Nephron progenitor cell (in vitro differentiated cells): ENCODE results near the gene WFIKKN1.

ENCODE experiments used
- DNase-seq: peaks from one replicate; pipeline ENCODE4 v3.0.0; 2021
- H3K27ac Mint-ChIP-seq: 2 replicates; pipeline ENCODE4 v1.8.0; 2021; ENCODE audit warnings: mild to moderate bottlenecking, moderate library complexity, mixed read lengths
- H3K27me3 Mint-ChIP-seq: 2 replicates; pipeline ENCODE4 v1.8.0; 2021; ENCODE audit warnings: mild to moderate bottlenecking, low read depth, mixed read lengths; ENCODE audit not compliant: poor library complexity
- H3K36me3 Mint-ChIP-seq: 2 replicates; pipeline ENCODE4 v1.8.0; 2021; ENCODE audit warnings: low read depth, mixed read lengths
- H3K4me1 Mint-ChIP-seq: 2 replicates; pipeline ENCODE4 v1.8.0; 2021; ENCODE audit warnings: mixed read lengths
- H3K4me3 Mint-ChIP-seq: 2 replicates; pipeline ENCODE4 v1.8.0; 2021; ENCODE audit warnings: mild to moderate bottlenecking, moderate library complexity, mixed read lengths
- H3K9me3 Mint-ChIP-seq: 2 replicates; pipeline ENCODE4 v1.8.0; 2021; ENCODE audit warnings: mild to moderate bottlenecking, moderate library complexity, mixed read lengths
- TF ChIP-seq, protein P1 (sequence below): fragments of 200-600 bp; sonication (generic); IDR thresholded peaks from 2 replicates; pipeline ENCODE4 v1.5.0; 2021; ENCODE audit warnings: antibody characterized with exemption

The WFIKKN1 gene

DNA sequence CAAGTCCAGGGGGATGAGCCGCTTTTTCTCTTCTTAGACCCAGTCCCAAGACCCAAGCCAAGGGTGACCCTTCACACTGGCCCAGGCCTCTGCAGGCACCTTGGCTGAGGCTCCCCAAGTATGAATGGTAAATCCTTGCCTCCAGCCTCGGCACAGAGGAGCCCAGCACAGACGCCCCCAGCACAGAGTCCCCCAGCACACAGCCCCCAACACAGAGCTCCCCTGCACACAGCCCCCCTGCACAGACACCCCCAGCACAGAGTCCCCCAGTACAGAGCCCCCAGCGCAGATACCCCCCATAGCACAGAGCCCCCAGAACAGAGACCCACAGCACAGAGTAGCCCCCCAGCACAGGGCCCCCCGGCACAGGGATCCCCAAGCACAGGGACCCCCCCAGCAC lies 9.8 kb downstream of the WFIKKN1 start:
- TF ChIP-seq, protein P1, sequence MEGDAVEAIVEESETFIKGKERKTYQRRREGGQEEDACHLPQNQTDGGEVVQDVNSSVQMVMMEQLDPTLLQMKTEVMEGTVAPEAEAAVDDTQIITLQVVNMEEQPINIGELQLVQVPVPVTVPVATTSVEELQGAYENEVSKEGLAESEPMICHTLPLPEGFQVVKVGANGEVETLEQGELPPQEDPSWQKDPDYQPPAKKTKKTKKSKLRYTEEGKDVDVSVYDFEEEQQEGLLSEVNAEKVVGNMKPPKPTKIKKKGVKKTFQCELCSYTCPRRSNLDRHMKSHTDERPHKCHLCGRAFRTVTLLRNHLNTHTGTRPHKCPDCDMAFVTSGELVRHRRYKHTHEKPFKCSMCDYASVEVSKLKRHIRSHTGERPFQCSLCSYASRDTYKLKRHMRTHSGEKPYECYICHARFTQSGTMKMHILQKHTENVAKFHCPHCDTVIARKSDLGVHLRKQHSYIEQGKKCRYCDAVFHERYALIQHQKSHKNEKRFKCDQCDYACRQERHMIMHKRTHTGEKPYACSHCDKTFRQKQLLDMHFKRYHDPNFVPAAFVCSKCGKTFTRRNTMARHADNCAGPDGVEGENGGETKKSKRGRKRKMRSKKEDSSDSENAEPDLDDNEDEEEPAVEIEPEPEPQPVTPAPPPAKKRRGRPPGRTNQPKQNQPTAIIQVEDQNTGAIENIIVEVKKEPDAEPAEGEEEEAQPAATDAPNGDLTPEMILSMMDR, result no peak
- H3K9me3 Mint-ChIP-seq, result no peaks in the 10 kb centered on the region
- no peak overlapping the region for H3K27ac Mint-ChIP-seq
- peak overlapping the region; percentile 78 for H3K4me3 Mint-ChIP-seq
- peaks cover 24% of the 10 kb centered on the region for H3K27me3 Mint-ChIP-seq
- no peak for DNase-seq
- peaks cover 6% of the 10 kb centered on the region for H3K36me3 Mint-ChIP-seq
- H3K4me1 Mint-ChIP-seq, result peaks cover 52% of the 10 kb centered on the region

DNA sequence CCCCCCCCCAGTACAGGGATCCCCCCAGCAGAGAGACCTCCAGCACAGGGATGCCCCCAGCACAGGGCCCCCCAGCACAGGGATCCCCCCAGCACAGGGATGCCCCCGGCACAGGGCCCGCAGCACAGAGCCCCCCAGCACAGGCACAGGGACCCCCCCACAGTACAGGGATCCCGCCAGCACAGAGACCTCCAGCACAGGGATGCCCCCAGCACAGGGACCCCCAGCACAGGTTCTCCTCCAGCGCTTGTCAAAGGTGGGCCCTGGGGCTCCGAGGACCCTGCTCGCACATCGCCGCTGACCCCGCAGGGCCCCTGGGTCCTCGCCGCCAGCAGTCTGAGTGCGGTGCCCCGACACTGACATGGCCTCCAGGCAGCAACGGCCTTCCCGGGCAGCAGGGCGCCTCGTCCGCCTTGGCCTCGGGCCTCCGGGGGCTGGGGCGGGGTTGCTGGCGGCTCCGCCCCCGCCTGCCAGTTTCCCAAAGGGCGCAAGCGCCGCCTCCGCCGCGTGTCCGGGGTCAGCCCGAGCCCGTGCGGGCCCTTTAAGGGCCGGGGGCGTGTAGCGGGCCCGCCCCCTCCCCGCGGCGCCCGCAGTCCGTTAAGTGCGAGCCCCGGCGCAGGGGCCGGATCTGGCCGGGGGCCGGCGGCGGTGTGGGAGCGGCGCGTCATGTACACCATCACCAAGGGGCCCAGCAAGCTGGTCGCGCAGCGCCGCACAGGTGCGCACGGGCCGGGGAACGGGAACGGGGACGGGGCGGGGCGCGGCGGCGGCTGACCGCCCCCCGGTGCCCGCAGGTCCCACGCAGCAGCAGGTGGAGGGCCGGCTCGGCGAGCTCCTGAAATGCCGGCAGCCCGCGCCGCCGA lies 10.8 kb downstream of the WFIKKN1 start, which contains the start of gene MCRIP2:
Gene MCRIP2 (plus strand): TSS at position 503 of the 863 bp plus-strand sequence. CDS start 164 bp downstream, at position 667.
- Mint-ChIP-seq H3K27ac (no peak within 1 kb of the TSS), H3K9me3 (no peaks in the 10 kb centered on the region), H3K4me3 (peak within 1 kb of the TSS; percentile 78), H3K4me1 (peaks cover 52% of the 10 kb centered on the region), H3K27me3 (peaks cover 21% of the 10 kb centered on the region), H3K36me3 (peaks cover 6% of the 10 kb centered on the region)
- TF ChIP-seq, protein P1, result no peak
- DNase-seq, result peak; percentile 88

DNA sequence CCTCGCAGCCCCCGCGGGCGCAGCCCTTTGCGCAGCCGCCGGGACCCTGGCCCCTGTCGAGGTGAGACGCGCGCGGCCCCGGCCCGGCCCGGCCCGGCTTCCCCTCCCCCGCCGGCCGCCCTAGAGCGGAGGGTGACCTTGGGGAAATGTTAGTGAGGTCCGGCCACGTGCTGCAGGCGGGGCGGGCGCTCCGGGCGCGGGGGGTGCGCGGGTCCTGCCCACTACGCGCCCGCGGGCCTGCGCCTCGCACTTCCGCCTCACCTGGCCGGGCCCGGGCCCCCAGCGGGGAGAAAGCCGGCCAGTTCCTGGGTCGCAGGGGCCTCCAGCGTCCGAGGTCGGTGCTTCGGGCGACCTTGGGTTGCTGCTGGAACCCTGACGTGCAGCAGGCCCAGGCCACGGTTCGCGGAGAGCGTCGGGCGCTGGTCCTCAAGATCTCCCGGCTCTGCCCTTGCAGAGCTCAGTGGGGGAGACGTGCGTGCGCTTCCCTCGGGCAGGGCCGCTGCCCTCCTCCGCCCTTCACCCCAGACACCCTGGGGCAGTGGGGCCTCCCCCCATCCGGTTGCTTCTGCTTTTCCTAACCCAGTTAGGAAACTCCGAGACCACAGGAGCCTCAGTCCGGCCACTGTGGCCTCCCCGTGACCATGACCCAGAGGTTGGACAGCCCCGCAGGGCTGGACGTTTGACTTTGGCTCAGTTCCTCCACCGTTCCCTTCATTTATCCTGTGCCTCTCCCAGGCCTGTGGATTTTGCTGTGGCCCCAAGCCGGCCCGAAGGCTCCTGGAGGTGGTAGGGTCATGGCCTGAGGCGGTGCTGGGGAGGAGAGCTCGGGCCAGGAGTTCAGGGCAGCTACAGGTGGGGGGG lies 11.6 kb downstream of the WFIKKN1 start:
- peak; percentile 61 for DNase-seq
- H3K36me3 Mint-ChIP-seq, result peaks cover 6% of the 10 kb centered on the region
- H3K27me3 Mint-ChIP-seq, result peaks cover 18% of the 10 kb centered on the region
- H3K4me1 Mint-ChIP-seq, result peaks cover 49% of the 10 kb centered on the region
- TF ChIP-seq, protein P1, result no peak
- H3K9me3 Mint-ChIP-seq, result no peaks in the 10 kb centered on the region
- no peak overlapping the region for H3K27ac Mint-ChIP-seq
- H3K4me3 Mint-ChIP-seq, result peak overlapping the region; percentile 77

DNA sequence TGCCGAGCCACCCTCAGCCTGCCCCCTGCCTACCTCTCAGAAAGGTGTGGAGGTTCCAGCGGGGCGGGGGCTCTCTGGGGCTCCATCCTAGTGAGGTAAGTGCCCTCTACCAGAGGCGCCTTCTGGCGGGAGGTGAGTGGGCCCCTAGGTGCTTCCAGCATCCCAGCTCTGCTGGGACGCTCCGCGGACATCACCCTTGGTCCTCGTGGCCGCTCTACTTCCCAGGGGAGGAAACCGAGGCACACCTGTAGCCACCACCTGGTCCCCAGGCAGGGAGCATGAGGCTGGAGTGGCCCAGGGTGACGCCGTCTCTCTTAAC lies 12.2 kb downstream of the WFIKKN1 start:
- H3K9me3 Mint-ChIP-seq, result no peaks in the 10 kb centered on the region
- peak overlapping the region; percentile 77 for H3K4me3 Mint-ChIP-seq
- DNase-seq, result no peak
- H3K27ac Mint-ChIP-seq, result no peak overlapping the region
- peaks cover 46% of the 10 kb centered on the region for H3K4me1 Mint-ChIP-seq
- TF ChIP-seq, protein P1, result no peak
- peaks cover 18% of the 10 kb centered on the region for H3K27me3 Mint-ChIP-seq
- peaks cover 6% of the 10 kb centered on the region for H3K36me3 Mint-ChIP-seq

DNA sequence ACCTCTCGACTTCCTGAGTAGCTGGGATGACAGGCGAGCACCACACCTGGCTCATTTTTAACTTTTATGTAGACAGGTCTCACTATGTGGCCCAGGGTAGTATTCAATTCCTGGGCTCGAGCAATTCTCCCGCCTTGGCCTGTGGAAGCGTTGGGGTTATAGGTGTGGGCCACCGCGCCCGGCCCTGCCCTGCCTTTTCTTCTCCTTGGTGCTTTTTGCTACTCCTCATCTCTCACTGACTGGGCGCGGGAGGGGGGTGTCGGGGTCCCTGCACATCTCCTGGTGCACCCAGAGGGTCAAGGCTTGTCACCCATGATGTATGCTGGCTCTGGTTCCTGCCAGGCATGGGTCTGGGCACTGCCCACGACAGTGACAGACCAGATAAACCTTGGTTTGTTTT lies 13.8 kb downstream of the WFIKKN1 start:
- H3K4me1 Mint-ChIP-seq, result peaks cover 38% of the 10 kb centered on the region
- H3K9me3 Mint-ChIP-seq, result no peaks in the 10 kb centered on the region
- peaks cover 6% of the 10 kb centered on the region for H3K36me3 Mint-ChIP-seq
- DNase-seq, result no peak
- peaks cover 18% of the 10 kb centered on the region for H3K27me3 Mint-ChIP-seq
- no peak overlapping the region for H3K27ac Mint-ChIP-seq
- no peak overlapping the region for H3K4me3 Mint-ChIP-seq
- TF ChIP-seq, protein P1, result no peak
